Effector memory CD4-positive, alpha-beta T cell (primary cell): ENCODE measurements around the gene ATP10A.

Source experiments
- DNase-seq, 3 donors: peaks; one replicate each; pipeline ENCODE4 v3.0.0-alpha.2; 2020
- H3K27ac ChIP-seq: 2 replicates; pipeline ENCODE4 v1.7.0; 2013; ENCODE audit warnings: mild to moderate bottlenecking, low read length, moderate library complexity; ENCODE audit not compliant: insufficient read depth, poor library complexity, severe bottlenecking
- H3K27me3 ChIP-seq: replicated peaks from 2 replicates; pipeline ENCODE4 v1.7.0; 2013; ENCODE audit warnings: mild to moderate bottlenecking, low read length; ENCODE audit not compliant: insufficient read depth, control insufficient read depth, poor library complexity, severe bottlenecking
- H3K36me3 ChIP-seq: 2 replicates; pipeline ENCODE4 v1.7.0; 2013; ENCODE audit warnings: mild to moderate bottlenecking, low read length, moderate library complexity; ENCODE audit not compliant: control insufficient read depth, insufficient read depth
- H3K4me1 ChIP-seq: 2 replicates; pipeline ENCODE4 v1.7.0; 2013; ENCODE audit warnings: low read length, mild to moderate bottlenecking; ENCODE audit not compliant: control insufficient read depth, insufficient read depth, poor library complexity, severe bottlenecking
- H3K4me3 ChIP-seq: 2 replicates; pipeline ENCODE4 v1.7.0; 2013; ENCODE audit warnings: low read length, low read depth, mild to moderate bottlenecking; ENCODE audit not compliant: insufficient read depth, poor library complexity, severe bottlenecking
- H3K9me3 ChIP-seq: 2 replicates; pipeline ENCODE4 v1.7.0; 2013; ENCODE audit warnings: mild to moderate bottlenecking, low read length, moderate library complexity; ENCODE audit not compliant: control insufficient read depth

ATP10A gene

GRCh38 chr15:25708391-25708790 lies 154.7 kb downstream of the ATP10A start:
- DNase-seq = no peak
- Histone ChIP-seq H3K36me3 (no peaks in the 10 kb centered on the region), H3K4me1 (no peaks in the 10 kb centered on the region), H3K27ac (no peak overlapping the region), H3K4me3 (no peak overlapping the region), H3K27me3 (no peaks in the 10 kb centered on the region), H3K9me3 (no peaks in the 10 kb centered on the region)

GRCh38 chr15:25707656-25708365 lies 155.3 kb downstream of the ATP10A start:
- Histone ChIP-seq H3K4me3 (no peak overlapping the region), H3K27ac (no peak overlapping the region), H3K27me3 (no peaks in the 10 kb centered on the region), H3K9me3 (no peaks in the 10 kb centered on the region), H3K36me3 (no peaks in the 10 kb centered on the region), H3K4me1 (no peaks in the 10 kb centered on the region)
- no peak for DNase-seq

- Histone ChIP-seq H3K36me3 (no peaks in the 10 kb centered on the region), H3K9me3 (no peaks in the 10 kb centered on the region), H3K4me1 (no peaks in the 10 kb centered on the region), H3K27me3 (no peaks in the 10 kb centered on the region), H3K27ac (no peak overlapping the region), H3K4me3 (no peak overlapping the region)
- no peak for DNase-seq
These were observed 156.8 kb downstream of the ATP10A start for GRCh38 chr15:25706176-25706955.

GRCh38 chr15:25705433-25706115 lies 157.6 kb downstream of the ATP10A start:
- Histone ChIP-seq H3K36me3 (peaks cover 7% of the 10 kb centered on the region), H3K9me3 (no peaks in the 10 kb centered on the region), H3K4me1 (no peaks in the 10 kb centered on the region), H3K27me3 (no peaks in the 10 kb centered on the region), H3K4me3 (no peak overlapping the region), H3K27ac (no peak overlapping the region)
- no peak for DNase-seq

GRCh38 chr15:25703726-25704125 lies 159.4 kb downstream of the ATP10A start:
- H3K27ac ChIP-seq = no peak overlapping the region
- peaks cover 7% of the 10 kb centered on the region for H3K36me3 ChIP-seq
- H3K4me3 ChIP-seq = no peak overlapping the region
- no peaks in the 10 kb centered on the region for H3K27me3 ChIP-seq
- H3K4me1 ChIP-seq = no peaks in the 10 kb centered on the region
- DNase-seq = no peak
- H3K9me3 ChIP-seq = no peaks in the 10 kb centered on the region

GRCh38 chr15:25701721-25702465 lies 161.2 kb downstream of the ATP10A start:
- Histone ChIP-seq H3K9me3 (no peaks in the 10 kb centered on the region), H3K4me3 (no peak overlapping the region), H3K36me3 (peaks cover 7% of the 10 kb centered on the region), H3K27ac (no peak overlapping the region), H3K27me3 (no peaks in the 10 kb centered on the region), H3K4me1 (no peaks in the 10 kb centered on the region)
- no peak for DNase-seq

- Histone ChIP-seq H3K4me3 (no peak overlapping the region), H3K27me3 (no peaks in the 10 kb centered on the region), H3K9me3 (no peaks in the 10 kb centered on the region), H3K27ac (no peak overlapping the region), H3K4me1 (no peaks in the 10 kb centered on the region), H3K36me3 (peaks cover 12% of the 10 kb centered on the region)
- DNase-seq = no peak
These were observed 162.2 kb downstream of the ATP10A start for GRCh38 chr15:25700916-25701315.

GRCh38 chr15:25697586-25697985 lies 165.5 kb downstream of the ATP10A start:
- H3K27me3 ChIP-seq = no peaks in the 10 kb centered on the region
- H3K4me1 ChIP-seq = no peaks in the 10 kb centered on the region
- H3K36me3 ChIP-seq = peaks cover 37% of the 10 kb centered on the region
- DNase-seq = no peak
- H3K4me3 ChIP-seq = no peak overlapping the region
- H3K9me3 ChIP-seq = no peaks in the 10 kb centered on the region
- no peak overlapping the region for H3K27ac ChIP-seq

GRCh38 chr15:25695875-25696760 lies 167.0 kb downstream of the ATP10A start:
- Histone ChIP-seq H3K4me3 (no peak overlapping the region), H3K9me3 (no peaks in the 10 kb centered on the region), H3K36me3 (peaks cover 49% of the 10 kb centered on the region), H3K4me1 (no peaks in the 10 kb centered on the region), H3K27me3 (no peaks in the 10 kb centered on the region), H3K27ac (no peak overlapping the region)
- no peak for DNase-seq
